Ovary (tissue), 3 donors: ENCODE data around the gene NOC4L.

Experiments
- CTCF ChIP-seq, 3 donors: fragments of 450-650 bp in 2 of 3; fragments of 200-600 bp in 1 of 3; IDR thresholded peaks; one replicate each; pipeline versions ENCODE4 v1.5.1 to v1.8.0; 2016 to 2022; ENCODE audit warnings: antibody characterized with exemption in 3 of 3, mild to moderate bottlenecking in 1 of 3
- POLR2A ChIP-seq: fragments of 450-650 bp; IDR thresholded peaks from one replicate; pipeline ENCODE4 v1.6.1; 2017; ENCODE audit warnings: antibody characterized with exemption, mild to moderate bottlenecking, moderate library complexity
- donor health status: DM: no; HTN: no; CAD: no.

GRCh38 chr12:132167611-132168310, 23.5 kb downstream of the NOC4L start:
- no peak for TF ChIP-seq POLR2A
- TF ChIP-seq CTCF (IDR thresholded peaks at IDR 0.05): no peak
